Mesenchymal stem cell (in vitro differentiated cells and primary cell): Measurements from ENCODE around the gene USP17L21.
"Not testable (repeated sequence)": the region's sequence is repeated elsewhere in the genome, so short reads cannot be mapped to it uniquely, and the experiment has no call there.

Source experiments
- DNase-seq: peaks from one replicate; pipeline ENCODE4 v3.0.0-alpha.2; 2013
- H2AFZ ChIP-seq: one replicate; pipeline ENCODE4 v1.6.1; 2013; ENCODE audit warnings: low read depth, mild to moderate bottlenecking, control low read depth, inconsistent platforms, low read length, moderate library complexity
- H2AK5ac ChIP-seq: 2 replicates; pipeline ENCODE4 v1.6.1; 2013; ENCODE audit warnings: low read length, moderate library complexity, mild to moderate bottlenecking, inconsistent platforms; ENCODE audit not compliant: severe bottlenecking
- H2BK120ac ChIP-seq: one replicate; pipeline ENCODE4 v1.6.1; 2013; ENCODE audit warnings: low read depth, mild to moderate bottlenecking, inconsistent platforms, low read length, moderate library complexity
- H2BK12ac ChIP-seq, 2 experiments: one replicate each; pipeline ENCODE4 v1.6.1; 2013; ENCODE audit warnings: inconsistent platforms in 2 of 2, low read length in 2 of 2, mild to moderate bottlenecking in 2 of 2, moderate library complexity in 2 of 2, control low read depth in 1 of 2
- H2BK15ac ChIP-seq: one replicate; pipeline ENCODE4 v1.6.1; 2013; ENCODE audit warnings: mild to moderate bottlenecking, low read depth, inconsistent platforms; ENCODE audit not compliant: poor library complexity, severe bottlenecking
- H2BK5ac ChIP-seq: 2 replicates; pipeline ENCODE4 v1.6.1; 2013; ENCODE audit warnings: low read depth, mild to moderate bottlenecking, low read length, control low read depth, inconsistent platforms; ENCODE audit not compliant: poor library complexity, severe bottlenecking
- H3K14ac ChIP-seq, 2 experiments: one replicate each; pipeline ENCODE4 v1.6.1; 2013; ENCODE audit warnings: inconsistent platforms in 2 of 2, low read length in 2 of 2, control low read depth in 1 of 2, mild to moderate bottlenecking in 1 of 2, moderate library complexity in 1 of 2
- H3K18ac ChIP-seq, 2 experiments: one replicate each; pipeline ENCODE4 v1.6.1; 2013; ENCODE audit warnings: inconsistent platforms in 2 of 2, low read length in 2 of 2, control low read depth in 1 of 2, low read depth in 1 of 2, mild to moderate bottlenecking in 1 of 2
- H3K23ac ChIP-seq, 2 experiments: one replicate each; pipeline ENCODE4 v1.6.1; 2013; ENCODE audit warnings: inconsistent platforms in 2 of 2, low read length in 2 of 2, mild to moderate bottlenecking in 2 of 2, moderate library complexity in 2 of 2, control low read depth in 1 of 2
- H3K27ac ChIP-seq: 2 replicates; pipeline ENCODE4 v1.5.1; 2013; ENCODE audit warnings: mild to moderate bottlenecking, moderate library complexity, low read length, control low read depth, inconsistent platforms; ENCODE audit not compliant: poor library complexity, severe bottlenecking
- H3K27me3 ChIP-seq, 2 experiments: 2 replicates each; pipeline versions ENCODE4 v1.6.1 to v1.7.0; 2013; ENCODE audit warnings: low read length in 2 of 2, mild to moderate bottlenecking in 2 of 2, moderate library complexity in 2 of 2, control low read depth in 1 of 2, inconsistent platforms in 1 of 2; ENCODE audit not compliant: control insufficient read depth in 1 of 2, insufficient read depth in 1 of 2
- H3K36me3 ChIP-seq, 2 experiments: 2 replicates each; pipeline versions ENCODE4 v1.6.1 to v1.7.0; 2013; ENCODE audit warnings: low read length in 2 of 2, control low read depth in 1 of 2, inconsistent platforms in 1 of 2, low read depth in 1 of 2, mild to moderate bottlenecking in 1 of 2; ENCODE audit not compliant: insufficient read depth in 2 of 2, control insufficient read depth in 1 of 2
- H3K4ac ChIP-seq, 2 experiments: one replicate each; pipeline ENCODE4 v1.6.1; 2013; ENCODE audit warnings: inconsistent platforms in 2 of 2, low read length in 2 of 2, mild to moderate bottlenecking in 2 of 2, moderate library complexity in 2 of 2, control low read depth in 1 of 2, low read depth in 1 of 2
- H3K4me1 ChIP-seq: 2 replicates; pipeline ENCODE4 v1.6.1; 2013; ENCODE audit warnings: low read depth, low read length, control low read depth; ENCODE audit not compliant: control insufficient read depth, insufficient read depth
- H3K4me2 ChIP-seq: 2 replicates; pipeline ENCODE4 v1.6.1; 2013; ENCODE audit warnings: low read length, mild to moderate bottlenecking, inconsistent platforms; ENCODE audit not compliant: poor library complexity, severe bottlenecking
- H3K4me3 ChIP-seq, 2 experiments: 2 replicates each; pipeline versions ENCODE4 v1.5.1 to v1.7.0; 2013; ENCODE audit warnings: low read length in 2 of 2, mild to moderate bottlenecking in 2 of 2, control low read depth in 1 of 2, low read depth in 1 of 2; ENCODE audit not compliant: insufficient read depth in 1 of 2
- H3K79me1 ChIP-seq: replicated peaks from 2 replicates; pipeline ENCODE4 v1.6.1; 2013; ENCODE audit warnings: mild to moderate bottlenecking, control low read depth, low read length, inconsistent platforms; ENCODE audit not compliant: poor library complexity, severe bottlenecking
- H3K9ac ChIP-seq: 2 replicates; pipeline ENCODE4 v1.7.0; 2013; ENCODE audit warnings: mild to moderate bottlenecking, low read length, moderate library complexity
- H3K9me3 ChIP-seq: 2 replicates; pipeline ENCODE4 v1.7.0; 2013; ENCODE audit warnings: mild to moderate bottlenecking, low read length; ENCODE audit not compliant: control insufficient read depth
- H4K8ac ChIP-seq: one replicate; pipeline ENCODE4 v1.6.1; 2013; ENCODE audit warnings: inconsistent platforms, mild to moderate bottlenecking, low read length, moderate library complexity
- H4K91ac ChIP-seq: one replicate; pipeline ENCODE4 v1.6.1; 2013; ENCODE audit warnings: mild to moderate bottlenecking, low read length, inconsistent platforms
- WGBS: methylation state at CpG from one replicate; pipeline ENCODE4 v1.1.7; 2013; ENCODE audit warnings: mixed read lengths; 5-methylcytosine and 5-hydroxymethylcytosine counted together

Gene USP17L21

DNA sequence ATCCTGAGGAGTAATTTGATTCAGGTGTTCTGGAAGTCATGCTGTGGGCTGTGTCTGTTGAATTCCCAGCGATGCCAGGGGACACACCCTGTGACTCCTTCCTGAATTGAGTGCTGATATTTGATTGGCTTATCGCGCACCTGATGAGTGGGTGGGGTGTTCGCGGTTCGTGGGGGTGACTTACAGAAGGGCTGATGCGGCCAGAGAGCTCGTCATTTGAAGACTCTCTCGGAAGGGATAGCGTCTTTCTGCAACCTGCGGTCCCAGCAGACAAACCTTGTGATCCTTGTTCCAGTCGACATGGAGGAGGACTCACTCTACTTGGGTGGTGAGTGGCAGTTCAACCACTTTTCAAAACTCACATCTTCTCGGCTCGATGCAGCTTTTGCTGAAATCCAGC lies 38.1 kb upstream of the USP17L21 start, which contains the start of gene USP17L13:
Gene USP17L13 (plus strand): TSS at position 301 of the 400 bp plus-strand sequence. CDS start 0 bp downstream, at position 301.
- not testable (repeated sequence) for H3K27ac ChIP-seq, H3K36me3 ChIP-seq, H3K79me1 ChIP-seq, H3K27me3 ChIP-seq, H3K4me1 ChIP-seq, H3K14ac ChIP-seq, H3K9me3 ChIP-seq, H3K9ac ChIP-seq, H3K4ac ChIP-seq, H2BK120ac ChIP-seq, H2AFZ ChIP-seq, H3K18ac ChIP-seq, H3K4me2 ChIP-seq, H3K23ac ChIP-seq, H2AK5ac ChIP-seq, H2BK12ac ChIP-seq, DNase-seq, H2BK15ac ChIP-seq, H4K91ac ChIP-seq, H4K8ac ChIP-seq, H3K4me3 ChIP-seq, H2BK5ac ChIP-seq
- no CpG with 5 or more reads among the region's 14 CpGs for WGBS

DNA sequence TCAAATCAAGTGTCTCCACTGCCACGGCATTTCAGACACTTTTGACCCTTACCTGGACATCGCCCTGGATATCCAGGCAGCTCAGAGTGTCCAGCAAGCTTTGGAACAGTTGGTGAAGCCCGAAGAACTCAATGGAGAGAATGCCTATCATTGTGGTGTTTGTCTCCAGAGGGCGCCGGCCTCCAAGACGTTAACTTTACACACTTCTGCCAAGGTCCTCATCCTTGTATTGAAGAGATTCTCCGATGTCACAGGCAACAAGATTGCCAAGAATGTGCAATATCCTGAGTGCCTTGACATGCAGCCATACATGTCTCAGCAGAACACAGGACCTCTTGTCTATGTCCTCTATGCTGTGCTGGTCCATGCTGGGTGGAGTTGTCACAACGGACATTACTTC lies 32.4 kb upstream of the USP17L21 start:
- not testable (repeated sequence) for H3K4me3 ChIP-seq, H4K91ac ChIP-seq, H2BK5ac ChIP-seq, H2AFZ ChIP-seq, H2AK5ac ChIP-seq, H3K79me1 ChIP-seq, H2BK12ac ChIP-seq, H3K14ac ChIP-seq, H2BK120ac ChIP-seq, H3K4ac ChIP-seq, H3K27me3 ChIP-seq, DNase-seq, H3K18ac ChIP-seq, H3K36me3 ChIP-seq, H2BK15ac ChIP-seq, H3K4me1 ChIP-seq, H4K8ac ChIP-seq, H3K27ac ChIP-seq, H3K4me2 ChIP-seq, H3K9ac ChIP-seq, H3K9me3 ChIP-seq, H3K23ac ChIP-seq
- no CpG with 5 or more reads among the region's 8 CpGs for WGBS

DNA sequence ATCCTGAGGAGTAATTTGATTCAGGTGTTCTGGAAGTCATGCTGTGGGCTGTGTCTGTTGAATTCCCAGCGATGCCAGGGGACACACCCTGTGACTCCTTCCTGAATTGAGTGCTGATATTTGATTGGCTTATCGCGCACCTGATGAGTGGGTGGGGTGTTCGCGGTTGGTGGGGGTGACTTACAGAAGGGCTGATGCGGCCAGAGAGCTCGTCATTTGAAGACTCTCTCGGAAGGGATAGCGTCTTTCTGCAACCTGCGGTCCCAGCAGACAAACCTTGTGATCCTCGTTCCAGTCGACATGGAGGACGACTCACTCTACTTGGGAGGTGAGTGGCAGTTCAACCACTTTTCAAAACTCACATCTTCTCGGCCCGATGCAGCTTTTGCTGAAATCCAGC lies 28.6 kb upstream of the USP17L21 start, which contains the start of gene USP17L15:
Gene USP17L15 (plus strand): TSS at position 301 of the 400 bp plus-strand sequence. CDS start 0 bp downstream, at position 301.
- not testable (repeated sequence) for H3K9me3 ChIP-seq, H2BK12ac ChIP-seq, H3K18ac ChIP-seq, H2AK5ac ChIP-seq, H3K4ac ChIP-seq, H3K79me1 ChIP-seq, H3K9ac ChIP-seq, H3K23ac ChIP-seq, H3K27ac ChIP-seq, DNase-seq, H3K4me1 ChIP-seq, H2BK120ac ChIP-seq, H3K4me2 ChIP-seq, H3K27me3 ChIP-seq, H4K8ac ChIP-seq, H3K14ac ChIP-seq, H3K36me3 ChIP-seq, H4K91ac ChIP-seq, H2BK15ac ChIP-seq, H2AFZ ChIP-seq, H2BK5ac ChIP-seq, H3K4me3 ChIP-seq
- WGBS, result no CpG with 5 or more reads among the region's 15 CpGs

DNA sequence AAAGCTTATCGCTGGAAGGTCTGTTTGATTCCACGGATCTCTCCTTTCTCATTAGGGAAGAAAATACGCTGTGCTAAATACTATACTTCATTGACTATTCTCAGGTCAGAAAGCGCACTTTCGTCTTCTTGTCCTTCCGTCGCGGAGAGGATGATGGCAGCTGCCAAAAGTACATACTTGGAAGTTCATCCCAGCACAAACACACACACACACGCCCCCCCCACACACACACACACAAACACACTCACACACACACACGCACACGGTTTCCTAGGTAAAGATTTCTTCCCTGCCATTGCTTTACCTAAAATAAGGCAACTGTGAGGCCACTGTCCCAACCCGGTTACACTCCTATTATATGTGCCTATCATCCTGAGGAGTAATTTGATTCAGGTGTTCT lies 24.2 kb upstream of the USP17L21 start:
- H2AFZ ChIP-seq, H3K4me3 ChIP-seq, H3K9me3 ChIP-seq, H3K9ac ChIP-seq, H2BK120ac ChIP-seq, H3K14ac ChIP-seq, H2BK5ac ChIP-seq, H3K4me1 ChIP-seq, H3K79me1 ChIP-seq, H3K23ac ChIP-seq, H3K27me3 ChIP-seq, H2BK15ac ChIP-seq, H3K27ac ChIP-seq, H2AK5ac ChIP-seq, H3K18ac ChIP-seq, H4K8ac ChIP-seq, H4K91ac ChIP-seq, H3K36me3 ChIP-seq, H3K4me2 ChIP-seq, H3K4ac ChIP-seq, DNase-seq, H2BK12ac ChIP-seq: not testable (repeated sequence)
- WGBS, result 81% methylated on average over 9 of the region's 12 CpGs
